ENCODE measurements around the gene CNST.

The CNST gene

DNA sequence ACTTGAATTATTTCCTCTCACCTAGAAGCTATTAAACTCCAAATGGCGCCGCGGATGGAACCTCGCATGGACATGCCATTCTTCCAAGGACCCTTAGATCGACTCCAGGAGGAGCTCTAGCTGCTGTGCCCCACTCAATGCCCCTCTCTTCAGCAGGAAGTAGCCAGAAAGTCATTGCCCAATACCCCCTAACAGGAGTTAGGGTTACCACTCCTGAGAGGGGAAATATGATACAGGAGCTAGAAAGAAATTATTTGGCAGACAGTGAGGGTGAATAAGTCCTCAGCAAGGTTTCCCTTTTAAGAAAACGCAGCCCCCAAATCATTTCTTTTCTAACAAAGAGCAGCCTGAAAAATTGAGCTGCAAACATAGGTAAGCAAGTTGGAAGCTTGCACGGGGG is 28.8 kb upstream of the CNST start:
- no peak overlapping the region for H3K27ac ChIP-seq (ENCODE audit: insufficient read depth in 1 of 2, low read depth in 1 of 2, low read length in 2 of 2, poor library complexity in 1 of 2, severe bottlenecking in 2 of 2)
- H3K9me3 ChIP-seq (ENCODE audit: control extremely low read depth in 1 of 5, control insufficient read depth in 4 of 5, insufficient read depth in 2 of 5, low read depth in 1 of 5, low read length in 4 of 5): peaks cover 0 to 7% (median 3%) of the 10 kb centered on the region in 5 experiments
- H3K4me1 ChIP-seq (ENCODE audit: control extremely low read depth in 1 of 4, control insufficient read depth in 4 of 4, insufficient read depth in 4 of 4, low read length in 3 of 4): no peaks in the 10 kb centered on the region
- WGBS (ENCODE audit: insufficient coverage): 84% methylated on average over 7 of the region's 7 CpGs
- no peaks in the 10 kb centered on the region for H3K27me3 ChIP-seq (replicated peaks in 2 of 5; ENCODE audit: control insufficient read depth in 4 of 5, insufficient read depth in 5 of 5, low read length in 4 of 5)
- ChIA-PET CTCF (interaction anchor here (1.1 kb wide), 1 partner anchor 44 kb away, joined by 3 read pairs; no protein-coding TSS in a partner anchor), POLR2A (no interaction called here)
- peaks cover 6 to 23% (median 13%) of the 10 kb centered on the region in 4 experiments for H3K36me3 ChIP-seq (ENCODE audit: control insufficient read depth in 4 of 4, insufficient read depth in 4 of 4, low read length in 3 of 4)
- no peak overlapping the region for H3K4me3 ChIP-seq (ENCODE audit: control insufficient read depth in 1 of 7, extremely low read depth in 1 of 7, insufficient read depth in 4 of 7, low read depth in 2 of 7, low read length in 6 of 7)
- no peak for DNase-seq

GRCh38 chr1:246537887-246538286 is 28.4 kb upstream of the CNST start:
- DNase-seq: no peak
- Histone ChIP-seq H3K9me3 (ENCODE audit: control extremely low read depth in 1 of 5, control insufficient read depth in 4 of 5, insufficient read depth in 2 of 5, low read depth in 1 of 5, low read length in 4 of 5) (peaks cover 0 to 4% (median 3%) of the 10 kb centered on the region in 5 experiments), H3K27me3 (replicated peaks in 2 of 5; ENCODE audit: control insufficient read depth in 4 of 5, insufficient read depth in 5 of 5, low read length in 4 of 5) (no peaks in the 10 kb centered on the region), H3K4me3 (ENCODE audit: control insufficient read depth in 1 of 7, extremely low read depth in 1 of 7, insufficient read depth in 4 of 7, low read depth in 2 of 7, low read length in 6 of 7) (no peak overlapping the region), H3K4me1 (ENCODE audit: control extremely low read depth in 1 of 4, control insufficient read depth in 4 of 4, insufficient read depth in 4 of 4, low read length in 3 of 4) (no peaks in the 10 kb centered on the region), H3K27ac (ENCODE audit: insufficient read depth in 1 of 2, low read depth in 1 of 2, low read length in 2 of 2, poor library complexity in 1 of 2, severe bottlenecking in 2 of 2) (no peak overlapping the region), H3K36me3 (ENCODE audit: control insufficient read depth in 4 of 4, insufficient read depth in 4 of 4, low read length in 3 of 4) (peaks cover 9 to 26% (median 16%) of the 10 kb centered on the region in 4 experiments)
- WGBS (ENCODE audit: insufficient coverage): 100% methylated on average over 3 of the region's 3 CpGs
- CTCF ChIA-PET: interaction anchor here (1.1 kb wide), 1 partner anchor 45 kb away, joined by 3 read pairs; no protein-coding TSS in a partner anchor
- POLR2A ChIA-PET: no interaction called here

DNA sequence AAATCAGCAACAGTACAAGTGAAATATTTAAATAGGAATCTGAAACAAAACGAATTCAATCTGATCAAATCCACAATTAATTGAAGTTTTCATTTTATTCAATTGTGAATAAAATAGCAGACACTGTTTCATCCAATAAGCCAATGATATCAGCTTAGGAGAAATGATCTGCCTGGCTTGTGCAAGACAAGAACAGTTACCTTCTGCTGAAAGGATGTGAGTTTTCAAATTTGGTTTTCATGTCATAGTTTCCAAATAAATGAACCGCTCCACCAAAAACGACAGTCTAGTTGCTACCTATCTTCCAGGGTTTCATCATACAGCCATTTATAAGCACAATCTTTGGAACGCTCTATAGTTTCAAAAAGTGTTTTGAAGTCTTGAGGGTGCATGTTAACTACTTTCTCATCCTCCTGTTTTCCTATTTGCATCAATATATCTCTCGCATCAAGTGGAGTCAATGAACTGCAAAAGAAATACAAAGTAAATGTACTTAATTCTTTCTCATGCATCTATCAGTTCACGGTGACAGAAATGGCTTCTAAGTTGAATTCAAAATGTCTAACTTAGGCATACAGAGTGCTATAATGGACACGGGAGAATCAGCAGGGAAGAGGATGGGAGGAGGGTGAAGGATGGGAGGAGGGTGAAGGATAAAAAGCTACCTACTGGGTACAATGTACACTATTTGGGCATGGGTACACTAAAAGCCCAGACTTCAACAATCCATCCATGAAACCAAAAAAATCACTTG is 25.3 kb upstream of the CNST start:
- ChIA-PET POLR2A (no interaction called here), CTCF (interaction anchor here (1.3 to 2.0 kb wide), 3 partner anchors 7 to 9 kb away, joined by 5 to 6 read pairs (median 6); no protein-coding TSS in a partner anchor)
- no peak for DNase-seq
- Histone ChIP-seq H3K4me3 (ENCODE audit: control insufficient read depth in 1 of 7, extremely low read depth in 1 of 7, insufficient read depth in 4 of 7, low read depth in 2 of 7, low read length in 6 of 7) (no peak overlapping the region), H3K27me3 (replicated peaks in 2 of 5; ENCODE audit: control insufficient read depth in 4 of 5, insufficient read depth in 5 of 5, low read length in 4 of 5) (no peaks in the 10 kb centered on the region), H3K27ac (ENCODE audit: insufficient read depth in 1 of 2, low read depth in 1 of 2, low read length in 2 of 2, poor library complexity in 1 of 2, severe bottlenecking in 2 of 2) (no peak overlapping the region), H3K4me1 (ENCODE audit: control extremely low read depth in 1 of 4, control insufficient read depth in 4 of 4, insufficient read depth in 4 of 4, low read length in 3 of 4) (no peaks in the 10 kb centered on the region), H3K36me3 (ENCODE audit: control insufficient read depth in 4 of 4, insufficient read depth in 4 of 4, low read length in 3 of 4) (peaks cover 17 to 54% (median 32%) of the 10 kb centered on the region in 4 experiments), H3K9me3 (ENCODE audit: control extremely low read depth in 1 of 5, control insufficient read depth in 4 of 5, insufficient read depth in 2 of 5, low read depth in 1 of 5, low read length in 4 of 5) (no peaks in the 10 kb centered on the region)
- 78% methylated on average over 3 of the region's 7 CpGs for WGBS (ENCODE audit: insufficient coverage)

- ChIA-PET POLR2A (interaction anchor here (0.8 kb wide), 1 partner anchor 13 kb away, joined by 3 read pairs; no protein-coding TSS in a partner anchor), CTCF (interaction anchor here (0.8 to 1.9 kb wide), 4 partner anchors 9 to 26 kb away, joined by 3 to 6 read pairs (median 3); partner anchors contain the start of genes CNST and TFB2M)
- Histone ChIP-seq H3K27ac (ENCODE audit: insufficient read depth in 1 of 2, low read depth in 1 of 2, low read length in 2 of 2, poor library complexity in 1 of 2, severe bottlenecking in 2 of 2) (no peak overlapping the region), H3K4me3 (ENCODE audit: control insufficient read depth in 1 of 7, extremely low read depth in 1 of 7, insufficient read depth in 4 of 7, low read depth in 2 of 7, low read length in 6 of 7) (no peak overlapping the region), H3K27me3 (replicated peaks in 2 of 5; ENCODE audit: control insufficient read depth in 4 of 5, insufficient read depth in 5 of 5, low read length in 4 of 5) (no peaks in the 10 kb centered on the region), H3K4me1 (ENCODE audit: control extremely low read depth in 1 of 4, control insufficient read depth in 4 of 4, insufficient read depth in 4 of 4, low read length in 3 of 4) (no peaks in the 10 kb centered on the region), H3K36me3 (ENCODE audit: control insufficient read depth in 4 of 4, insufficient read depth in 4 of 4, low read length in 3 of 4) (peaks cover 20 to 77% (median 38%) of the 10 kb centered on the region in 4 experiments), H3K9me3 (ENCODE audit: control extremely low read depth in 1 of 5, control insufficient read depth in 4 of 5, insufficient read depth in 2 of 5, low read depth in 1 of 5, low read length in 4 of 5) (no peaks in the 10 kb centered on the region)
- WGBS (ENCODE audit: insufficient coverage): no CpG with 5 or more reads among the region's 1 CpG
- DNase-seq: peak in 2 of 3 donors; percentile 9 to 30
Observed at GRCh38 chr1:246544001-246544400, 22.3 kb upstream of the CNST start.

- H3K4me1 ChIP-seq (ENCODE audit: control extremely low read depth in 1 of 4, control insufficient read depth in 4 of 4, insufficient read depth in 4 of 4, low read length in 3 of 4): no peaks in the 10 kb centered on the region
- no peak for DNase-seq
- CTCF ChIA-PET: interaction anchor here (1.2 to 1.5 kb wide), 2 partner anchors 9 to 34 kb away, joined by 4 to 6 read pairs; no protein-coding TSS in a partner anchor
- POLR2A ChIA-PET: no interaction called here
- H3K36me3 ChIP-seq (ENCODE audit: control insufficient read depth in 4 of 4, insufficient read depth in 4 of 4, low read length in 3 of 4): peaks cover 20 to 80% (median 40%) of the 10 kb centered on the region in 4 experiments
- 93% methylated on average over 4 of the region's 4 CpGs for WGBS (ENCODE audit: insufficient coverage)
- H3K9me3 ChIP-seq (ENCODE audit: control extremely low read depth in 1 of 5, control insufficient read depth in 4 of 5, insufficient read depth in 2 of 5, low read depth in 1 of 5, low read length in 4 of 5): no peaks in the 10 kb centered on the region
- no peak overlapping the region for H3K4me3 ChIP-seq (ENCODE audit: control insufficient read depth in 1 of 7, extremely low read depth in 1 of 7, insufficient read depth in 4 of 7, low read depth in 2 of 7, low read length in 6 of 7)
- no peak overlapping the region for H3K27ac ChIP-seq (ENCODE audit: insufficient read depth in 1 of 2, low read depth in 1 of 2, low read length in 2 of 2, poor library complexity in 1 of 2, severe bottlenecking in 2 of 2)
- no peaks in the 10 kb centered on the region for H3K27me3 ChIP-seq (replicated peaks in 2 of 5; ENCODE audit: control insufficient read depth in 4 of 5, insufficient read depth in 5 of 5, low read length in 4 of 5)
Observed at GRCh38 chr1:246549665-246550064, 16.6 kb upstream of the CNST start.

DNA sequence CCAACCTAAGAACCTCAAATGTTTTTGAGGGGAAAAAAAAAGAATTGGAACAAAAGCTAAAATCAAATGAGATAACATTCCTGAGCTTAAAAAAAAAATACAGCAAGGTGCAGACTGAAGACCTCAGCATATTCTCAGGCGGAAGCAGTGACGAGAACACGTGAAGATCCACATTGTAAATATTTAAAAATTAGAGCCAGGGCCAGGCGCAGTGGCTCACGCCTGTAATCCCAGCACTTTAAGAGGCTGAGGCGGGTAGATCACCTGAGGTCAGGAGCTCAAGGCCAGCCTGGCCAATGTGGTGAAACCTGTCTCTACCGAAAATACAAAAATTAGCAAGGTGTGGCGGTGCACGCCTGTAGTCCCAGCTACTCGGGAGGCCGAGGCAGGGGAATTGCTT is 15.9 kb upstream of the CNST start:
- no peak for DNase-seq
- Histone ChIP-seq H3K27me3 (replicated peaks in 2 of 5; ENCODE audit: control insufficient read depth in 4 of 5, insufficient read depth in 5 of 5, low read length in 4 of 5) (no peaks in the 10 kb centered on the region), H3K36me3 (ENCODE audit: control insufficient read depth in 4 of 4, insufficient read depth in 4 of 4, low read length in 3 of 4) (peaks cover 22 to 81% (median 43%) of the 10 kb centered on the region in 4 experiments), H3K4me3 (ENCODE audit: control insufficient read depth in 1 of 7, extremely low read depth in 1 of 7, insufficient read depth in 4 of 7, low read depth in 2 of 7, low read length in 6 of 7) (no peak overlapping the region), H3K4me1 (ENCODE audit: control extremely low read depth in 1 of 4, control insufficient read depth in 4 of 4, insufficient read depth in 4 of 4, low read length in 3 of 4) (no peaks in the 10 kb centered on the region), H3K27ac (ENCODE audit: insufficient read depth in 1 of 2, low read depth in 1 of 2, low read length in 2 of 2, poor library complexity in 1 of 2, severe bottlenecking in 2 of 2) (no peak overlapping the region), H3K9me3 (ENCODE audit: control extremely low read depth in 1 of 5, control insufficient read depth in 4 of 5, insufficient read depth in 2 of 5, low read depth in 1 of 5, low read length in 4 of 5) (no peaks in the 10 kb centered on the region)
- WGBS (ENCODE audit: insufficient coverage): 82% methylated on average over 11 of the region's 11 CpGs
- POLR2A ChIA-PET: no interaction called here
- CTCF ChIA-PET: interaction anchor here (1.2 to 1.5 kb wide), 4 partner anchors 10 to 35 kb away, joined by 3 to 6 read pairs (median 4); partner anchors contain the start of genes CNST and TFB2M

DNA sequence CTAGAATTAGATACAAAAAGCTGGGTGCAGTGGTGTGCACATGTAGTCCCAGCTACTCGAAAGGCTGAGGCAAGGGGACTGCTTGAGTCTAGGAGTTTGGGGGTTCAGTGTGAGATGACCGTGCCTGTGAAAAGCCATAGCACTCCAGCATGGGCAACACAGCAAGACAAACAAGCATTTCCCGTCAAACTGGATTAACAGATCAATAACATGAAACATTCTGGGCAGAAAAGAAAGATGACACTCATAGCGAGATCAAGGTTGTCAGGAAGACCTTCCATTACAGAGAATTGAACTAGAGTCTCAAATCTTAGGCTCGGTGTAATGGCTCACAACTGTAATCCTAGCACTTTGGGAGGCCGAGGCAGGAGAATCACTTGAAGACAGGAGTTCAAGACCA is 14.1 kb upstream of the CNST start:
- peaks cover 20 to 88% (median 47%) of the 10 kb centered on the region in 4 experiments for H3K36me3 ChIP-seq (ENCODE audit: control insufficient read depth in 4 of 4, insufficient read depth in 4 of 4, low read length in 3 of 4)
- H3K27ac ChIP-seq (ENCODE audit: insufficient read depth in 1 of 2, low read depth in 1 of 2, low read length in 2 of 2, poor library complexity in 1 of 2, severe bottlenecking in 2 of 2): no peak overlapping the region
- ChIA-PET POLR2A (no interaction called here), CTCF (interaction anchor here (2.1 kb wide), 1 partner anchor 9 kb away, joined by 6 read pairs; no protein-coding TSS in a partner anchor)
- no peak overlapping the region for H3K4me3 ChIP-seq (ENCODE audit: control insufficient read depth in 1 of 7, extremely low read depth in 1 of 7, insufficient read depth in 4 of 7, low read depth in 2 of 7, low read length in 6 of 7)
- H3K9me3 ChIP-seq (ENCODE audit: control extremely low read depth in 1 of 5, control insufficient read depth in 4 of 5, insufficient read depth in 2 of 5, low read depth in 1 of 5, low read length in 4 of 5): no peaks in the 10 kb centered on the region
- H3K4me1 ChIP-seq (ENCODE audit: control extremely low read depth in 1 of 4, control insufficient read depth in 4 of 4, insufficient read depth in 4 of 4, low read length in 3 of 4): no peaks in the 10 kb centered on the region
- DNase-seq: no peak
- no peaks in the 10 kb centered on the region for H3K27me3 ChIP-seq (replicated peaks in 2 of 5; ENCODE audit: control insufficient read depth in 4 of 5, insufficient read depth in 5 of 5, low read length in 4 of 5)
- 85% methylated on average over 4 of the region's 6 CpGs for WGBS (ENCODE audit: insufficient coverage)
